ENCODE measurements around the gene BMP8B.

BMP8B gene

DNA sequence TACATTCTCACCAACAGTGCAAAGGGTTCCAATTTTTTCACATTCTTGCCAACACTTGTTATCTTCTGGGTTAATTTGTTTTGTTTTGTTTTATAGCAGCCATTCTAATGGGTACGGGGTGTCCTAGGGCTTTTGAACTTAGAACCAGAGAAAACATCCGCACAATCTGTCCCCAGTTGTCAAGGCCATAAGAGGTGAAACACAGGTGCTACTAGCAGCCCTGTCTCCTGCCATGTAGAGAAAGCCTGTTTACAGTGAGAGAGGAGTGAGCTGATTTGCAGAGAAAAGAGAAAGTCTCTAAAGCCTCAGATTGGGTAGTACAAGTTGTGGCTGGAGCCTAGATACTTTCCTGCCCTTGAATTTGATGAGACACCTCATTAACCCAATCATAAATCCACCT is 46.4 kb upstream of the BMP8B start:
- H3F3A ChIP-seq (ENCODE audit: insufficient read depth) = no peaks in the 10 kb centered on the region
- H3K27ac ChIP-seq (ENCODE audit: low read depth, low read length) = no peak overlapping the region
- H3K9ac ChIP-seq (ENCODE audit: low read length) = no peak overlapping the region
- no peak for TF ChIP-seq EZH2phosphoT487 (conservative IDR thresholded peaks at IDR 0.05; ENCODE audit: low read length)
- TF ChIP-seq, protein P1, sequence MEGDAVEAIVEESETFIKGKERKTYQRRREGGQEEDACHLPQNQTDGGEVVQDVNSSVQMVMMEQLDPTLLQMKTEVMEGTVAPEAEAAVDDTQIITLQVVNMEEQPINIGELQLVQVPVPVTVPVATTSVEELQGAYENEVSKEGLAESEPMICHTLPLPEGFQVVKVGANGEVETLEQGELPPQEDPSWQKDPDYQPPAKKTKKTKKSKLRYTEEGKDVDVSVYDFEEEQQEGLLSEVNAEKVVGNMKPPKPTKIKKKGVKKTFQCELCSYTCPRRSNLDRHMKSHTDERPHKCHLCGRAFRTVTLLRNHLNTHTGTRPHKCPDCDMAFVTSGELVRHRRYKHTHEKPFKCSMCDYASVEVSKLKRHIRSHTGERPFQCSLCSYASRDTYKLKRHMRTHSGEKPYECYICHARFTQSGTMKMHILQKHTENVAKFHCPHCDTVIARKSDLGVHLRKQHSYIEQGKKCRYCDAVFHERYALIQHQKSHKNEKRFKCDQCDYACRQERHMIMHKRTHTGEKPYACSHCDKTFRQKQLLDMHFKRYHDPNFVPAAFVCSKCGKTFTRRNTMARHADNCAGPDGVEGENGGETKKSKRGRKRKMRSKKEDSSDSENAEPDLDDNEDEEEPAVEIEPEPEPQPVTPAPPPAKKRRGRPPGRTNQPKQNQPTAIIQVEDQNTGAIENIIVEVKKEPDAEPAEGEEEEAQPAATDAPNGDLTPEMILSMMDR (IDR thresholded peaks at IDR 0.05; ENCODE audit: insufficient read depth, low read length, poor library complexity, severe bottlenecking) = no peak
- H3K9me3 ChIP-seq (ENCODE audit: insufficient read depth, low read length) = no peaks in the 10 kb centered on the region
- H2AFZ ChIP-seq (ENCODE audit: low read depth, low read length, severe bottlenecking) = no peak overlapping the region
- H3K79me2 ChIP-seq (ENCODE audit: insufficient read depth, low read length) = no peaks in the 10 kb centered on the region
- no peaks in the 10 kb centered on the region for H3K27me3 ChIP-seq (ENCODE audit: low read length)
- H3K4me3 ChIP-seq (ENCODE audit: insufficient read depth, low read length, poor library complexity, severe bottlenecking) = no peak overlapping the region
- no peaks in the 10 kb centered on the region for H3K9me2 ChIP-seq (replicated peaks; ENCODE audit: insufficient read depth, low read length)
- H3K36me3 ChIP-seq (ENCODE audit: low read length) = no peaks in the 10 kb centered on the region
- H4K20me1 ChIP-seq (ENCODE audit: low read depth, low read length) = no peaks in the 10 kb centered on the region
- H3K4me2 ChIP-seq (ENCODE audit: low read depth, low read length, poor library complexity, severe bottlenecking) = no peak overlapping the region

DNA sequence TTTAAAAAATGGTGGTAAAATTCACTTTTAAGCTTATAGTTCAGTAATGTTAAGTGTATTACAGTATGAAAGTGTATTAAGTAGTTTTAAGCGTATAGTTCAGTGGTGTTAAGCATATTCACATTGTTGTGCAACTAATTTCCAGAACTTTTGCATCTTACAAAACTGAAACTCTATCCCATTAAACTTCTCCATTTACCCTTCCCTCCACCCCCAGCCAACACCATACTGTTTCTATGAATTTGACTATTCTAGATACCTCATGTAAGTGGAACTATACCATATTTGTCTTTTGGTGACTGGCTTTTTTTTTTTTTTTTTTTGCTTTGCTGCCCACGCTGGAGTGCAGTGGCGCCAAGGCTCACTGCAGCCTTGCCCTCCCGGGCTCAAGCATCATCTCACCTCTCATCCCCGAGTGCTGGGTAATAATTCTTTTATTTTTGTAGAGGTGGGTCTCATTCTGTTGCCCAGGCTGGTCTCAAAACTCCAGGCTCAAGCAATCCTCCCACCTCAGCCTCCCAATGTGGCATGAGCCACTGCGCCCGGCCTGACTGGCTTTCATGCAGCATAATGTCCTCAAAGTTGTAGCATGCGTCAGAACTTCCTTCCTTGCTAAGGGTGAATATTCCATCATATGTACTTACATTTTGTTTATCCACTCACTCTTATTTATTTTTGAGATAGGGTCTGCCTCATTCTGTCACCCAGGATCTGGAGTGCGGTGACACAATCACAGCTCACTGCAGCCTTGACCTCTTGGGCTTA is 45.1 kb upstream of the BMP8B start:
- Histone ChIP-seq H3K36me3 (ENCODE audit: low read length) (no peaks in the 10 kb centered on the region), H3K9me3 (ENCODE audit: insufficient read depth, low read length) (no peaks in the 10 kb centered on the region), H3K9ac (ENCODE audit: low read length) (no peak overlapping the region), H3K4me3 (ENCODE audit: insufficient read depth, low read length, poor library complexity, severe bottlenecking) (no peak overlapping the region), H3K27me3 (ENCODE audit: low read length) (no peaks in the 10 kb centered on the region), H3K27ac (ENCODE audit: low read depth, low read length) (no peak overlapping the region), H3K79me2 (ENCODE audit: insufficient read depth, low read length) (no peaks in the 10 kb centered on the region), H3F3A (ENCODE audit: insufficient read depth) (no peaks in the 10 kb centered on the region), H2AFZ (ENCODE audit: low read depth, low read length, severe bottlenecking) (no peak overlapping the region), H4K20me1 (ENCODE audit: low read depth, low read length) (no peaks in the 10 kb centered on the region), H3K9me2 (replicated peaks; ENCODE audit: insufficient read depth, low read length) (no peaks in the 10 kb centered on the region), H3K4me2 (ENCODE audit: low read depth, low read length, poor library complexity, severe bottlenecking) (no peak overlapping the region)
- TF ChIP-seq EZH2phosphoT487 (conservative IDR thresholded peaks at IDR 0.05; ENCODE audit: low read length) = no peak
- TF ChIP-seq, protein P1 (IDR thresholded peaks at IDR 0.05; ENCODE audit: insufficient read depth, low read length, poor library complexity, severe bottlenecking) = no peak

DNA sequence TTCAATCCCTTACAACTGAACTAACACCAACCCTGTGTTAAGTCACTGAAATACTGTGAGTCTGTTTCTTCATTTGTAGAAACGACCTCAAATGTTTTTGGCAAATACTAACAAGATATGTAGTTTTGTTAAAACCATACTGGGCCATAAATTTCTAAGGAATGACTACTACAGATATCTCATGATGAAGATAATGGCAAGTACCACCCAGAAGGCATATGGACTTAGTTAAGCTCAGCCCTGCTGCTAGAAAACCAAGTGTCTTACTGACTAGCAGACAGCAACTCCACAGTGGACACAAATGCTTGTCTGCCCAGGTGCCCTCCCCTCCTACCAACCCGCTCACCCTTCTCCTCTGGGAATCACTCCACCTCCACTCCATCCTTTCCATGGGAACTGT is 44.5 kb upstream of the BMP8B start:
- Histone ChIP-seq H3K27me3 (ENCODE audit: low read length) (no peaks in the 10 kb centered on the region), H3K9ac (ENCODE audit: low read length) (no peak overlapping the region), H3K79me2 (ENCODE audit: insufficient read depth, low read length) (no peaks in the 10 kb centered on the region), H3F3A (ENCODE audit: insufficient read depth) (no peaks in the 10 kb centered on the region), H3K36me3 (ENCODE audit: low read length) (no peaks in the 10 kb centered on the region), H3K9me3 (ENCODE audit: insufficient read depth, low read length) (no peaks in the 10 kb centered on the region), H3K9me2 (replicated peaks; ENCODE audit: insufficient read depth, low read length) (no peaks in the 10 kb centered on the region), H3K4me3 (ENCODE audit: insufficient read depth, low read length, poor library complexity, severe bottlenecking) (no peak overlapping the region), H4K20me1 (ENCODE audit: low read depth, low read length) (no peaks in the 10 kb centered on the region), H3K4me2 (ENCODE audit: low read depth, low read length, poor library complexity, severe bottlenecking) (no peak overlapping the region), H2AFZ (ENCODE audit: low read depth, low read length, severe bottlenecking) (no peak overlapping the region), H3K27ac (ENCODE audit: low read depth, low read length) (no peak overlapping the region)
- no peak for TF ChIP-seq EZH2phosphoT487 (conservative IDR thresholded peaks at IDR 0.05; ENCODE audit: low read length)
- TF ChIP-seq, protein P1 (IDR thresholded peaks at IDR 0.05; ENCODE audit: insufficient read depth, low read length, poor library complexity, severe bottlenecking) = no peak

All from SU-DHL-6 (cell line).